Measurements from ENCODE around the gene MTA1. TPM values are rescaled to one million over a fixed set of nuclear protein-coding genes. Genes with fewer than 3 reads are reported as not detected.

Gene MTA1
- total RNA-seq, 2 donors from 2014 or later, result 121 to 137 TPM

GRCh38 chr14:105384605-105385321 is 34.9 kb upstream of the MTA1 start:
- no peaks in the 10 kb centered on the region for H3K36me3 Mint-ChIP-seq
- DNase-seq (ENCODE audit: low spot score in 2 of 2) (peak in 1 of 2 donors; percentile 52), ATAC-seq (no peak)
- no peaks in the 10 kb centered on the region for H3K9me3 Mint-ChIP-seq
- H3K27ac Mint-ChIP-seq, result no peak overlapping the region

GRCh38 chr14:105385322-105385637 is 34.3 kb upstream of the MTA1 start:
- DNase-seq (ENCODE audit: low spot score in 2 of 2) (no peak), ATAC-seq (no peak)
- no peak overlapping the region for H3K27ac Mint-ChIP-seq
- H3K36me3 Mint-ChIP-seq, result no peaks in the 10 kb centered on the region
- no peaks in the 10 kb centered on the region for H3K9me3 Mint-ChIP-seq

- Mint-ChIP-seq H3K36me3 (no peaks in the 10 kb centered on the region), H3K27ac (no peak overlapping the region), H3K9me3 (no peaks in the 10 kb centered on the region)
- no peak for ATAC-seq
- DNase-seq (ENCODE audit: low spot score in 2 of 2), result no peak
These were observed 33.8 kb upstream of the MTA1 start for GRCh38 chr14:105385698-105386365.

- no peaks in the 10 kb centered on the region for H3K36me3 Mint-ChIP-seq
- ATAC-seq (no peak), DNase-seq (ENCODE audit: low spot score in 2 of 2) (no peak)
- no peak overlapping the region for H3K27ac Mint-ChIP-seq
- no peaks in the 10 kb centered on the region for H3K9me3 Mint-ChIP-seq
These were observed 32.8 kb upstream of the MTA1 start for GRCh38 chr14:105386581-105387529.

- H3K36me3 Mint-ChIP-seq, result no peaks in the 10 kb centered on the region
- H3K9me3 Mint-ChIP-seq, result no peaks in the 10 kb centered on the region
- ATAC-seq, result no peak
- H3K27ac Mint-ChIP-seq, result no peak overlapping the region
- no peak for DNase-seq (ENCODE audit: low spot score in 2 of 2)
These were observed 32.1 kb upstream of the MTA1 start for GRCh38 chr14:105387530-105387922.

- H3K36me3 Mint-ChIP-seq, result no peaks in the 10 kb centered on the region
- H3K9me3 Mint-ChIP-seq, result no peaks in the 10 kb centered on the region
- no peak for DNase-seq (ENCODE audit: low spot score in 2 of 2)
- no peak for ATAC-seq
- no peak overlapping the region for H3K27ac Mint-ChIP-seq
These were observed 31.3 kb upstream of the MTA1 start for GRCh38 chr14:105388110-105388951.

- ATAC-seq (no peak), DNase-seq (ENCODE audit: low spot score in 2 of 2) (no peak)
- Mint-ChIP-seq H3K27ac (no peak overlapping the region), H3K36me3 (no peaks in the 10 kb centered on the region), H3K9me3 (no peaks in the 10 kb centered on the region)
These were observed 30.7 kb upstream of the MTA1 start for GRCh38 chr14:105388976-105389375.

GRCh38 chr14:105389534-105389933 is 30.1 kb upstream of the MTA1 start:
- no peak for DNase-seq (ENCODE audit: low spot score in 2 of 2)
- no peak for ATAC-seq
- Mint-ChIP-seq H3K9me3 (no peaks in the 10 kb centered on the region), H3K36me3 (no peaks in the 10 kb centered on the region), H3K27ac (no peak overlapping the region)

GRCh38 chr14:105389976-105390848 is 29.4 kb upstream of the MTA1 start:
- no peak for DNase-seq (ENCODE audit: low spot score in 2 of 2)
- Mint-ChIP-seq H3K36me3 (no peaks in the 10 kb centered on the region), H3K9me3 (no peaks in the 10 kb centered on the region), H3K27ac (peak overlapping the region; percentile 47 to 65)
- peak in 1 of 2 donors; percentile 31 for ATAC-seq

GRCh38 chr14:105390849-105391500 is 28.7 kb upstream of the MTA1 start:
- ATAC-seq (no peak), DNase-seq (ENCODE audit: low spot score in 2 of 2) (no peak)
- no peaks in the 10 kb centered on the region for H3K9me3 Mint-ChIP-seq
- peak overlapping the region; percentile 9 to 47 for H3K27ac Mint-ChIP-seq
- no peaks in the 10 kb centered on the region for H3K36me3 Mint-ChIP-seq

- H3K27ac Mint-ChIP-seq, result no peak overlapping the region
- no peak for ATAC-seq
- H3K9me3 Mint-ChIP-seq, result no peaks in the 10 kb centered on the region
- no peaks in the 10 kb centered on the region for H3K36me3 Mint-ChIP-seq
- DNase-seq (ENCODE audit: low spot score in 2 of 2), result no peak
These were observed 28.1 kb upstream of the MTA1 start for GRCh38 chr14:105391541-105391940.

- no peak for ATAC-seq
These were observed 27.2 kb upstream of the MTA1 start for GRCh38 chr14:105392131-105393090.

GRCh38 chr14:105393151-105393550 is 26.5 kb upstream of the MTA1 start:
- H3K36me3 Mint-ChIP-seq, result no peaks in the 10 kb centered on the region
- no peak overlapping the region for H3K27ac Mint-ChIP-seq
- ATAC-seq (no peak), DNase-seq (ENCODE audit: low spot score in 2 of 2) (no peak)
- no peaks in the 10 kb centered on the region for H3K9me3 Mint-ChIP-seq

More at GRCh38 chr14:105392131-105393090, 27.2 kb upstream of the MTA1 start:
- H3K9me3 Mint-ChIP-seq, result no peaks in the 10 kb centered on the region
- H3K36me3 Mint-ChIP-seq, result no peaks in the 10 kb centered on the region
- no peak for DNase-seq (ENCODE audit: low spot score in 2 of 2)
- no peak overlapping the region for H3K27ac Mint-ChIP-seq
